PC-9 (cell line): ENCODE data around the gene NUP210. TPM values are rescaled to one million over a fixed set of nuclear protein-coding genes. Genes with fewer than 3 reads are reported as not detected.

Experiments used
- BruUV-seq: library from RNA; stranded (reverse); fragments of 400-500 nt; replicated peaks from 2 replicates; lab custom pipeline; 2021; lab: Mats Ljungman, UMichigan
- CTCF ChIA-PET: fragments of 300-600 bp; sonication (Branson Sonifier 250); formaldehyde crosslinking; loops from one replicate; lab custom pipeline; 2022; ENCODE audit warnings: antibody characterized with exemption; lab: Charles Lee
- POLR2A ChIA-PET: fragments of 300-600 bp; sonication (Branson Sonifier 250); formaldehyde crosslinking; loops from one replicate; lab custom pipeline; 2022; ENCODE audit warnings: antibody characterized with exemption; ENCODE audit not compliant: unreplicated experiment; lab: Charles Lee
- DNase-seq, 2 experiments: peaks; one replicate each; pipeline versions ENCODE4 v3.0.0 to v3.0.0-alpha.2; 2015 to 2022; ENCODE audit warnings: mixed read lengths in 1 of 2
- H2AFZ ChIP-seq: fragments of 200-600 bp; sonication (generic); 2 replicates; pipeline ENCODE4 v1.8.1; 2017; ENCODE audit warnings: antibody characterized with exemption
- H3F3A ChIP-seq: fragments of 200-600 bp; sonication (generic); 2 replicates; pipeline ENCODE4 v1.8.1; 2017; ENCODE audit warnings: antibody characterized with exemption, mild to moderate bottlenecking, low read depth; ENCODE audit not compliant: insufficient read depth
- H3K27ac ChIP-seq: fragments of 200-600 bp; sonication (generic); 2 replicates; pipeline ENCODE4 v1.6.1; 2016; ENCODE audit warnings: mixed run types
- H3K27me3 ChIP-seq: fragments of 200-600 bp; sonication (generic); 2 replicates; pipeline ENCODE4 v1.6.1; 2016; ENCODE audit warnings: low read depth, mixed run types; ENCODE audit not compliant: insufficient read depth
- H3K36me3 ChIP-seq: fragments of 200-600 bp; sonication (generic); 2 replicates; pipeline ENCODE4 v1.6.1; 2016; ENCODE audit warnings: low read depth, mixed run types
- H3K4me1 ChIP-seq: fragments of 200-600 bp; sonication (generic); replicated peaks from 2 replicates; pipeline ENCODE4 v1.6.1; 2016; ENCODE audit warnings: mixed run types; ENCODE audit not compliant: insufficient read depth
- H3K4me2 ChIP-seq: fragments of 200-600 bp; sonication (generic); 2 replicates; pipeline ENCODE4 v1.6.1; 2017; ENCODE audit warnings: mixed run types
- H3K4me3 ChIP-seq: fragments of 200-600 bp; sonication (generic); 2 replicates; pipeline ENCODE4 v1.6.1; 2016; ENCODE audit warnings: mixed run types
- H3K79me2 ChIP-seq: fragments of 200-600 bp; sonication (generic); 2 replicates; pipeline ENCODE4 v1.6.1; 2017; ENCODE audit warnings: low read depth, mixed run types
- H3K9me2 ChIP-seq: fragments of 200-600 bp; sonication (generic); 2 replicates; pipeline ENCODE4 v1.8.1; 2017; ENCODE audit warnings: mild to moderate bottlenecking; ENCODE audit not compliant: insufficient read depth
- H3K9me3 ChIP-seq: fragments of 200-600 bp; sonication (generic); 2 replicates; pipeline ENCODE4 v1.8.1; 2016; ENCODE audit warnings: low read depth; ENCODE audit not compliant: insufficient read depth
- H4K20me1 ChIP-seq: fragments of 200-600 bp; sonication (generic); 2 replicates; pipeline ENCODE4 v1.8.1; 2017; ENCODE audit not compliant: insufficient read depth
- CTCF ChIP-seq: fragments of 200-600 bp; sonication (generic); conservative IDR thresholded peaks from 2 replicates; pipeline ENCODE4 v1.6.1; 2017; ENCODE audit warnings: mixed run types, antibody characterized with exemption, mild to moderate bottlenecking, moderate library complexity
- EZH2 ChIP-seq: fragments of 200-600 bp; sonication (generic); IDR thresholded peaks from 2 replicates; pipeline ENCODE4 v1.8.0; 2017; ENCODE audit warnings: antibody characterized with exemption, low read depth
- intact Hi-C: fragments of 100-400 bp; cut with micrococcal nuclease; formaldehyde crosslinking; loops from one replicate; pipeline ENCODE4 v1.10.0; 2022; ENCODE audit not compliant: unreplicated experiment
- total RNA-seq: library from RNA; stranded (reverse); gene quantifications from 2 replicates; pipeline ENCODE4 v1.2.3, GENCODE V29; 2021

The NUP210 gene
- total RNA-seq, 1 experiment from 2014 or later: 84.0 TPM

GRCh38 chr3:13364602-13365271 is 55.4 kb downstream of the NUP210 start:
- TF ChIP-seq CTCF (no peak), EZH2 (no peak)
- H3K4me2 ChIP-seq: no peak overlapping the region

GRCh38 chr3:13362551-13362950 is 57.6 kb downstream of the NUP210 start:
- CTCF ChIA-PET: no interaction called here
- H3K27me3 ChIP-seq: no peaks in the 10 kb centered on the region
- H2AFZ ChIP-seq: no peak overlapping the region
- H4K20me1 ChIP-seq: no peaks in the 10 kb centered on the region; the same call in 1 of the 2 replicates
- no peak overlapping the region for H3K4me3 ChIP-seq
- no peak for DNase-seq
- H3K9me3 ChIP-seq: no peaks in the 10 kb centered on the region
- TF ChIP-seq CTCF (no peak), EZH2 (no peak)
- intact Hi-C loops: no loop called here
- POLR2A ChIA-PET: no interaction called here
- no peaks in the 10 kb centered on the region for H3K9me2 ChIP-seq
- H3K4me2 ChIP-seq: no peak overlapping the region
- no peaks in the 10 kb centered on the region for H3F3A ChIP-seq
- BruUV-seq: no TSS peak
- no peaks in the 10 kb centered on the region for H3K4me1 ChIP-seq
- H3K27ac ChIP-seq: no peak overlapping the region
- H3K79me2 ChIP-seq: no peaks in the 10 kb centered on the region
- peaks cover 22% of the 10 kb centered on the region; the same call in 1 of the 2 replicates for H3K36me3 ChIP-seq

More at GRCh38 chr3:13364602-13365271, 55.4 kb downstream of the NUP210 start:
- Histone ChIP-seq H3K27me3 (no peaks in the 10 kb centered on the region), H3K79me2 (no peaks in the 10 kb centered on the region), H3K9me3 (no peaks in the 10 kb centered on the region), H3K27ac (no peak overlapping the region), H3K4me3 (no peak overlapping the region), H2AFZ (no peak overlapping the region), H3K36me3 (peaks cover 32% of the 10 kb centered on the region), H3F3A (no peaks in the 10 kb centered on the region), H3K9me2 (no peaks in the 10 kb centered on the region), H4K20me1 (no peaks in the 10 kb centered on the region; the same call in 1 of the 2 replicates), H3K4me1 (no peaks in the 10 kb centered on the region)
- CTCF ChIA-PET: no interaction called here
- POLR2A ChIA-PET: no interaction called here
- DNase-seq: no peak
- intact Hi-C loops: no loop called here
- BruUV-seq: no TSS peak

GRCh38 chr3:13359916-13360315 is 60.2 kb downstream of the NUP210 start:
- no peaks in the 10 kb centered on the region; the same call in 1 of the 2 replicates for H4K20me1 ChIP-seq
- TF ChIP-seq EZH2 (no peak), CTCF (no peak)
- no peaks in the 10 kb centered on the region for H3K4me1 ChIP-seq
- H3K9me2 ChIP-seq: no peaks in the 10 kb centered on the region
- POLR2A ChIA-PET: no interaction called here
- H3K79me2 ChIP-seq: no peaks in the 10 kb centered on the region
- H3K36me3 ChIP-seq: peaks cover 15% of the 10 kb centered on the region; the same call in 1 of the 2 replicates
- H2AFZ ChIP-seq: no peak overlapping the region
- CTCF ChIA-PET: no interaction called here
- no TSS peak for BruUV-seq
- no peak overlapping the region for H3K4me3 ChIP-seq
- no peaks in the 10 kb centered on the region for H3K9me3 ChIP-seq
- DNase-seq: no peak
- H3F3A ChIP-seq: no peaks in the 10 kb centered on the region
- no peak overlapping the region for H3K4me2 ChIP-seq
- no peak overlapping the region for H3K27ac ChIP-seq
- intact Hi-C loops: no loop called here
- no peaks in the 10 kb centered on the region for H3K27me3 ChIP-seq
